HG02852 (cell line): ENCODE measurements around the gene NCOA5.
"Not testable (repeated sequence)": the region's sequence is repeated elsewhere in the genome, so short reads cannot be mapped to it uniquely, and the experiment has no call there.

Experiments
- ATAC-seq: cut with Tn5 transposase; IDR thresholded peaks from one replicate; pipeline ENCODE4 v1.9.1; 2021; ENCODE audit warnings: mild to moderate bottlenecking, moderate library complexity; ENCODE audit not compliant: unreplicated experiment

The NCOA5 gene

GRCh38 chr20:46093531-46093930 lies 3.8 kb upstream of the NCOA5 start:
- no peak for ATAC-seq

DNA sequence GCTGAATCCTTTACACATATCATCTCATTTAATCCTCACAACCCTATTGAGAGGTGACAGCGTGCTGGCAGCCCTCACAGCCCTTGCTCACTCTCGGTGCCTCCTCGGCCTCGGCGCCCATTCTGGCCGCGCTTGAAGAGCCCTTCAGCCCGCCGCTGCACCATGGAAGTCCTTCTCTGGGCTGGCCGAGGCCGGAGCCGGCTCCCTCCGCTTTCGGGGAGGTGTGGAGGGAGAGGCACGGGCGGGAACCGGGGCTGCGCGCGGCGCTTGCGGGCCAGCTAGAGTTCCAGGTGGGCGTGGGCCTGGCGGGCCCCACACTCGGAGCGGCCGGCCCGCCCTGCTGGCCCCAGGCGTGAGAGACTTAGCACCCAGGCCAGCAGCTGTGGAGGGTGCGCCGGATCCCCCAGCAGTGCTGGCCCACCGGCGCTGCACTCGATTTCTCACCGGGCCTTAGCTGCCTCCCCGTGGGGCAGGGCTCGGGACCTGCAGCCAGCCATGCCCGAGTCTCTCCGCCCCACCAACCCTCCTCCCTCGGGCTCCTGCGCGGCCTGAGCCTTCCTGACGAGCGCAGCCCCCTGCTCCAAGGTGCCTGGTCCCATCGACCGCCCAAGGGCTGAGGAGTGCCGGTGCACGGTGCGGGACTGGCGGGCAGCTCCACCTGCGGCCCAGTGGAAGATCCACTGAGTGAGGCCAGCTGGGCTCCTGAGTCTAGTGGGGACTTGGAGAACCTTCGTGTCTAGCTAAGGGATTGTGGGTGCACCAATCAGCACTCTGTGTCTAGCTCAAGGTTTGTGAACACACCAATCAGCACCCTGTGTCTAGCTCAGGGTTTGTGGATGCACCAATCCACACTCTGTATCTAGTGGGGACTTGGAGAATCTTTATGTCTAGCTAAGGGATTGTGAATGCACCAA lies 2.1 kb upstream of the NCOA5 start:
- ATAC-seq: not testable (repeated sequence)

GRCh38 chr20:46089167-46089416 lies 670 bp downstream of the NCOA5 start:
- peak; percentile 36 for ATAC-seq

- ATAC-seq: no peak
Measured at GRCh38 chr20:46088409-46089166, 1.2 kb downstream of the NCOA5 start.

GRCh38 chr20:46087161-46087560 lies 2.6 kb downstream of the NCOA5 start:
- ATAC-seq: no peak

GRCh38 chr20:46085179-46085851 lies 4.4 kb downstream of the NCOA5 start:
- no peak for ATAC-seq

- no peak for ATAC-seq
Measured at GRCh38 chr20:46084805-46085178, 5.0 kb downstream of the NCOA5 start.

- no peak for ATAC-seq
Measured at GRCh38 chr20:46083531-46084061, 6.2 kb downstream of the NCOA5 start.

DNA sequence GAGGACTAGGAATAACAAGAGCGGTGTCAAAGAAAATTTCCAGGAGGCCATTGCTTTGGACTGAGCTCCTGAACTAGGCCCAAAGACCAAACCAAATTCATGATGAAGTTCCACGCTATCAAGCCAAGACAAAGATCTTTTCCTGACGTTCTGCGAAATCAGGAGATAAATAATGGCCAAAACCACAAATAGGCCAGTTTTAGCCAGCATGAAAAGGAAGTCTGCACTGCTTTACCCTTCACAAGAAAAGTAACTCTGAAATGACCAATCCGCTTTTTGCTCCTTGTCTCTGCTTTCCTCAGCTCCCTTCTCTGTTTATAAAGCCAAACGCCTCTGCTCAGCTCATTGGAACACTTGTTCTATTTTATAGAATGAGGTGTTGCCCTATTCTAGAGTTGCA lies 6.7 kb downstream of the NCOA5 start:
- no peak for ATAC-seq

- no peak for ATAC-seq
Measured at GRCh38 chr20:46081074-46081473, 8.7 kb downstream of the NCOA5 start.

- ATAC-seq: no peak
Measured at GRCh38 chr20:46078954-46079353, 10.8 kb downstream of the NCOA5 start.

DNA sequence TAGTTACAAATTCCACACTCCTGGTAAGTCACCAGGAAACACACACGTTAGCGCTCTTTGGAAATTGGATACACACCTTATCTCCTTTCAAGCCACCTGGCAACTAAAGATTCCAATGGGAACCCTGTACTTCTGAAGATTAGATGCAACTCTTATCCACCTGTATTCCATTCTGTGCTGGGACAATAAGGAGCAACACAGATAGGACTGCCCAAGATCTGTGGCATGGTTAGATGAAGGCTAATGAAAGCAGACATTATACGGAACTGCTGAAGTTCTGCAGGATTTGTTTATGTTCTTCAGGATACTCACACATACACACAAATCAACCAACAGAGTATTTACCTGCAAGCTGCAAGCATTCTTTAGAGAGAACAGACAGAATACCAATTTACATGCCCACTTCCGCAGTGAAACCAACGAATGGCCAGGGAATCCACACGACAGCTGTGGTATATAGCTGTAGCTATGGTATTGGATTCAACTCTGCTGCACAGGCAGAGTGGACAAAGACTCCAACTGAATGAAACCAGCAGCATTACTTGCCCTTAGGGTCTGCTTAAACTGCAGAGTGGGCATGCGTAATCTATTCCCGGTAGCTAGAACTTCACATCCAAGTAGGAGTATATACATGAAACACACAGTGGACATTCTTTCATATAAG lies 12.0 kb downstream of the NCOA5 start:
- no peak for ATAC-seq

DNA sequence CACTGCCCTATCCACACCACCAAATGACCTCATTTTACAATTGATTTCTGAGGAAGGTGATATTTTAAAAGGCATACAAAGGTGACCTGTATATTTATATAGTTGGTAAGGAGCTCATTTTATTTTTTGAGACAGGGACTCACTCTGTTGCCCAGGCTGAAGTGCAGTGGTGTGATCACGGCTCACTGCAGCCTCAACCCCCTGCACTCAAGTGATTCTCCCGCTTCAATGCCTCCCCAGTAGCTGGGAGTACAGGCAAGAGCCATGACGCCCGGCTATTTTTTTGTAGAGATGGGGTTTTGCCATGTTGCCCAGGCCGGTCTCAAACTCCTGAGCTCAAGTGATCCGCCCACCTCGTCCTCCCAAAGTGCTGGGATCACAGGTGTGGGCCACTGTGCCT lies 13.0 kb downstream of the NCOA5 start:
- ATAC-seq: no peak

- no peak for ATAC-seq
Measured at GRCh38 chr20:46074006-46074405, 15.8 kb downstream of the NCOA5 start.

GRCh38 chr20:46073443-46073842 lies 16.3 kb downstream of the NCOA5 start:
- ATAC-seq: no peak

- ATAC-seq: no peak
Measured at GRCh38 chr20:46073024-46073423, 16.7 kb downstream of the NCOA5 start.

DNA sequence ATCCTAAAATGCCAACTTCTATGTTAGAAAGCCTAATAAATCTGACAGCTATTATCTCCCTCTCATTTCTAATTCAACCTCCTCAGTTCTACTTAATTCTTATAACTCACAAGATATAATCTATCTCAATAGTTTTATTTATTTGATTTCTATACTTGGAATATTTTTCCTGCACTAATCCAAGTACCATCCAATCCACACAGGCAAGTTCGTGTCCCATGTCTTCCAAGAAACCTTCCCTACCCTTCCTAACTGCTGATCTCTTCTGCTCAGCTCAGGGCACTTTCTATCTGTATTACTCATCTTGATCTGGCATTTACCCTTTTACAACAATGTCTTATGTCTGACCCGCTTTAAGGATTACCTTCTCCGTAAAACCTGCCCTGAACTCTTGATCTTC lies 18.2 kb downstream of the NCOA5 start:
- ATAC-seq: no peak

DNA sequence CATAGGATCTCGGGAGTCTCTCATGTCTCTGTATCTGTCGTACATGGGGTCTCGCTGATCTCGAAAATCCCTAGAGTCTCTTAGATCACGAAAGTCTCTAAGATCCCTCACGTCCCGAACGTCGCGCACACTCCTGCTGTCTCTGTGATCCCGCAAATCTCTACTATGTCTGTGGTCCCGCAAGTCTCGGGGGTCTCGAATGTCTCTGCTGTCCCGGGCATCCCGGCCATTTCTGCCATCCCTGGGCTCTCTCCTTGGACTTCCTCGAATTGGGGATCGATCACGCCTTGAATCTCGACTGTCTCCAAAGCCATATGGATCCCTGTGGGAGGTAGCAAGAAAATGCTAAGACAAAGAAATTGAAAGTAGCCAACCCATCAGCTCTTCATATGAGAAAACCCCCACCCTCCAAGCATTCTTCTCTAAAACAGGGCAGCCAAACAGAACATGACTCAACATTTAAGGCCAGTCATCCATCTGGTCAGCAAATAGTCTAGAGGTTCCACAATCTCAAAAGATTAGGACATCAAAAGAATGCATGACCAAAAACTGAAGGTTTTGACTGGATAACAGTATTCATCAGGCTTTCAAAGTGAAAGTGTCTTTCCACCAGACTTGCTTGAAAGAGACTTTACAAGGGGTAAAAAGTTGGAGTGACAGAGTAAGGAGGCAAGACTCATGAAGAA lies 19.4 kb downstream of the NCOA5 start:
- ATAC-seq: no peak

GRCh38 chr20:46065691-46066090 lies 24.1 kb downstream of the NCOA5 start:
- no peak for ATAC-seq

GRCh38 chr20:46065006-46065405 lies 24.8 kb downstream of the NCOA5 start:
- ATAC-seq: no peak

GRCh38 chr20:46063652-46064054 lies 26.1 kb downstream of the NCOA5 start:
- no peak for ATAC-seq
